ENCODE results near the gene GUCY1A1.
"Not testable (repeated sequence)": the region's sequence is repeated elsewhere in the genome, so short reads cannot be mapped to it uniquely, and the experiment has no call there.

The GUCY1A1 gene

DNA sequence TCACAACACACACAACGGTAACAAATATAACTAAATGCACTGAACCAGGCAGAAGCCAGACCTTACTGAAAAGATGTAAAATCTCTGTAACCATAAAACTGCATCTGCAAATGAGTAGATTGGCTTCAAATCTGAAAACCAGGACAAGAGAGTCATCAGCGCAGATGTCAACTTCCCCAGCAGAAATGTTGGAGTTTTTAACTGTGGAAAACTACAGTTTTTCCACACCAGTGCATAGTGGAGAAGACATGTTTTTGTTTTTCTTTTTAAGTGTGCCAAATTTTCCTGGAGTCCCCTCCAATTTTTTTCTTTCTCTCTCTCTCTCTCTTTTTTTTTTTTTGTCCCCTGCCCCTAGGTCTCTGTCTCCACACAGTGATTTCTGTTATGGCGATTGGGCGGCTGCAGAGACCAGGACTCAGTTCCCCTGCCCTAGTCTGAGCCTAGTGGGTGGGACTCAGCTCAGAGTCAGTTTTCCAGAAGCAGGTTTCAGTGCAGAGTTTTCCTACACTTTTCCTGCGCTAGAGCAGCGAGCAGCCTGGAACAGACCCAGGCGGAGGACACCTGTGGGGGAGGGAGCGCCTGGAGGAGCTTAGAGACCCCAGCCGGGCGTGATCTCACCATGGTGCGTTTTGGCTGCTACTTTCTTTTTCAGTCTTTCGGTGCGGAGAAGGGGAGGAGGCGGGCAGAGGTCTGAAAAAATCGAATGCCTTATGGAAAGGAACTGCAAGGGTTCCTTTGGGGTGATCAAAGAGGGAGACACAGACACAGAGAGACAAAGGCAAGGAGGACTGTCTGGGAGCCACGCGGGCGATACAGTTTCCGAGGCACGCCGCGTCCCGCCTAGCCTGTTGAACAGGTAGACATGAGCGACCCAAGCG lies at the start of gene GUCY1A1:
Gene GUCY1A1, plus strand, starts transcription at position 505 of the 878 bp plus-strand sequence. CDS start 30,020 bp downstream, outside the sequence.
- DNase-seq = peak; percentile 30 to 37

GRCh38 chr4:155617296-155617695 lies 49.4 kb upstream of the GUCY1A1 start:
- no peak for DNase-seq

GRCh38 chr4:155618183-155618838 lies 48.3 kb upstream of the GUCY1A1 start:
- peak; percentile 39 to 58 for DNase-seq

GRCh38 chr4:155620637-155621036 lies 46.0 kb upstream of the GUCY1A1 start:
- no peak for DNase-seq

- no peak for DNase-seq
Measured at GRCh38 chr4:155624478-155624877, 42.2 kb upstream of the GUCY1A1 start.

- DNase-seq = no peak
Measured at GRCh38 chr4:155626561-155626960, 40.1 kb upstream of the GUCY1A1 start.

- peak in 1 of 2 donors; percentile 21 for DNase-seq
Measured at GRCh38 chr4:155629183-155629825, 37.3 kb upstream of the GUCY1A1 start.

DNA sequence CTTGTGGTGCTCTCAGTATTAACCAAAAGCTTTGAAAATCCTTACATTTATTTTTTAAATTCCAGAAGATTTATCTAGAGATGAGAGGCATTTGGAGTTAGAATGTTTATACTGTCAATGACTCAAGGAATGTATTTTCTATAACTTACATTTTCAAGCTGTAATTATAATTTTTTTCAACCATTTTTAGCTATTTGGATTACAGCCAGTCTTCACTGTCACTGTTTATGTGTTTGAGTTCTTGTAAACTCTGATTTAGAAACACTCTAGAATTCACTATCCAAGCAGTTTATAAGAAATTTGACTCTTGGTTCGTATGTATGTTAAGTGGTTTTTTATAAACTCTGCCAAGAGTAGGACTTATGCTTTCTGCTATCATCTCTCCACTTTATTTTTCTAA lies 36.7 kb upstream of the GUCY1A1 start:
- no peak for DNase-seq

DNA sequence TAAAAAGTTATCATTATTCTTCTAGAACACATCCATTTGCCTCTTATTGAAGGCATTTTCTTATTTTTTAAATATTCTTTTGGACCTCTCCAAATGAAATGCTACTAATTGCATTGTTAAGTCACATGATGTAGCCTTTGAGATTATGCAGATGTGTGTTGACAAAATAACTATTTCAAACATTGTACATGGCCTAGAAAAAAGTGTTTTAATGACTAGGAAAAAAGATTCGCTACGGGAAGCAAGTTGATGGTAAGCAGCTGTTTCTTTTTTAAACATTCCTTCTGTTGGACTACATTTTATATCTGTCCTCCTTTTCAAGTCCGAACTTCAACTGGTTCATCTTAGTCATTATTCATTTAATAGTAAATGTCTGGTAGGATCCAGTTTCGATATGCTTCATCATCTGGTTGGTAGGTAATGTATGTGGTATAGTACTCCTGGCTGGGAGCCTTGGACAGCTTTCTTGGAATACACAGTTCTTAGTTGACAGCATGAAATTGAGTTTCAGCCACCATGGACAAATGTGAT lies 34.3 kb upstream of the GUCY1A1 start:
- no peak for DNase-seq

- no peak for DNase-seq
Measured at GRCh38 chr4:155638195-155638965, 28.3 kb upstream of the GUCY1A1 start.

- peak; percentile 59 to 60 for DNase-seq
Measured at GRCh38 chr4:155639704-155640523, 26.7 kb upstream of the GUCY1A1 start.

DNA sequence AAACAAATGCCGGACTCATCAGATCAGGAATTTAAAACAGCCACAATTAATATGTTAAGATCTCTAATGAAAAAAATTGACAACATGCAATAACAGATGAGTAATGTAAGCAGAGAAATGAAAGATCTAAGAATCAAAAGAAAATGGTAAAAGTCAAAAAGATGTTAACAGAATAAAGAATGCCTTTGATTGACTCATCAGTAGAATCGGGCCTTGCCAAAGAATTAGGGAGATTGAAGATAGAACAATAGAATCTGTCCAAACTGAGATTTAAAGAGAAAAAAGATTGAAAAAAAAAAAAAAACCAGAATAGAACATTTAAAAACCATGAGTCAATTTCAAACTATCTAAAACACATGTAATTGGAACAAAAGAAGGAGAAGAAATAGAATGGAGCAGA lies 25.9 kb upstream of the GUCY1A1 start:
- no peak for DNase-seq

DNA sequence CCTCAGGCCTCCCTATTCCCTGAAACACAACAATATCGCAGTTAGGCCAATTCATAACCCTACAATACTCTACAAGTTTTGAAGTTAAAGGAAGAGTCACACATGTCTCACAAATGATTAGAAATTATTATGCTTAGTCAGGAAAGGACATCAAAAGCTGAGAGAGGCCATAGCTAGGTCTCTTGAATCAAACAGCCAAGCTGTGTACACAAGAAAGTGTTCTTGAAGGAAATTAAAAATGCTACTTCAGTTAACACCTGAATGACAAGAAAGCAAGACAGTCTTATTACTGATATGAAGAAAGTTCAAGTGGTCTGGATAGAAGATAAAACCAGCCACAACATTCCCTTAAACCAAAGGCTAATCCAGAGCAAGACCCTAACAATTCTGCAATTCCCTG lies 23.6 kb upstream of the GUCY1A1 start:
- DNase-seq = no peak

DNA sequence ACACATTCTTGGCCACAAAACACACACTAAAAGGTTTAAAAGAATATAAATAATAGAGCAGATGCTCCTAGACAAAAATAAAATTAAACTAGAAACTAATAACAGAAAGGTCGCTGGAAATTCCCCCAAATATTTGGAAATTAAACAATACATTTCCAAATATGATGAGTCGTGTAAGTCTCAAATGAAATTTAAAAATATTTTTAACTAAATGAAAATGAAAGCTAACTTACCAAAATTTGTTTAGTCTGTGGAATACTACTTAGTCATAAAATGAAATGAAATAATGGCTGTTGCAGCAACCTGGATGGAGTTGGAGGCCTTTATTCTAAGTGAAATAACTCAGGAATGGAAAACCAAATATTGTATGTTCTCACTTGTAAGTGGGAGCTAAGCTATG lies 20.6 kb upstream of the GUCY1A1 start:
- DNase-seq = peak; percentile 44 to 53

DNA sequence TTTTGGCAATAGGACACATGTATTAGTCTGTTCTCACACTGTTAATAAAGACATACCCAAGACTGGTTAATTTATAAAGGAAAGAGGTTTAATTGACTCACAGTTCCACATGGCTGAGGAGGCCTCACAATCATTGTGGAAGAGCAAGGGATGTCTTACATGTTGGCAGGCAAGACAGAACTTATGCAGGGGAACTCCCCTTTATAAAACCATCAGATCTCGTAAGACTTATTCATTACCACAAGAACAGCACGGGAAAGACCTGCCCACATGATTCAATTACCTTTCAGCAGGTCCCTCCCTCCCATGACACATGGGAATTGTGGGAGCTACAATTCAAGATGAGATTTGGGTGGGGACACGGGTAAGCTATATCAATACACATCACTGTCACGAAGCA lies 15.9 kb upstream of the GUCY1A1 start:
- not testable (repeated sequence) for DNase-seq

DNA sequence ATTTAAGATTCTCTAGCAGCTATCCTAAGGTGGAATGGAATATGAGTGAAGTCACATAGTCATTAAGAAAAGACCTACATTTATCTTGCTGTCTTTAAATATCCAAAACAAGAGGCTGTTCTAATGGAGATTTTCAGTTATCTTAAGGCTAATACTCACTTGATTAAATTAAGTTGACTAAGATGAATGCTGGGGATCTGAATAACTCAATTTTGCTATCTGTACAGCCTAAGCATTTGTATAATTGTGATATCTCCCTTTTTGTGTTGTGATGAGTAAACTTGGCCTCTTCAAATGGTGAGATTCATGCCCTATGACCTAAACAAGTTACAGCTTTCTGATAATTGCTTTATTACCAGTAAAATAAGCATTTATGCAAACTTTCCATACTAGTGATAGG lies 13.6 kb upstream of the GUCY1A1 start:
- no peak for DNase-seq

GRCh38 chr4:155656025-155656424 lies 10.6 kb upstream of the GUCY1A1 start:
- no peak for DNase-seq

- DNase-seq = no peak
Measured at GRCh38 chr4:155657169-155657568, 9.5 kb upstream of the GUCY1A1 start.

- no peak for DNase-seq
Measured at GRCh38 chr4:155657985-155658680, 8.5 kb upstream of the GUCY1A1 start.

DNA sequence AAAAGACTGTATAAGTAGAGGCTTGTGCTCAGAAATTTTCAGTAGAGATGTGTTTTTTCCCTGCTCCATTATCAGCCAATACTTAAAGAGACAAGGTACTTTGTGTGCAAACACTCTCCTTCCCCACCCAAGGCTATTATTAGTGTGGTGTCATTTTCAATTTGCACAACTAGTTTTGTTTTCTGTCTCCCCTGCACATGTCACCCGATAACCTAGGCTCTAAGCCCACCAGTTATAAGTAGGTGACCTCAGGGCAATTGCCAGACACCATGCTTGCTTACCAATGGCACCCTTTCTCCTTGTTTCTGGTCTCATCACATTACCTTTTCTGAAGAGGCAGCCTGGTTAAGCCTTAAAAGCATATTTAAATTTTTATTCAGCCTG lies 8.0 kb upstream of the GUCY1A1 start:
- DNase-seq = no peak

DNA sequence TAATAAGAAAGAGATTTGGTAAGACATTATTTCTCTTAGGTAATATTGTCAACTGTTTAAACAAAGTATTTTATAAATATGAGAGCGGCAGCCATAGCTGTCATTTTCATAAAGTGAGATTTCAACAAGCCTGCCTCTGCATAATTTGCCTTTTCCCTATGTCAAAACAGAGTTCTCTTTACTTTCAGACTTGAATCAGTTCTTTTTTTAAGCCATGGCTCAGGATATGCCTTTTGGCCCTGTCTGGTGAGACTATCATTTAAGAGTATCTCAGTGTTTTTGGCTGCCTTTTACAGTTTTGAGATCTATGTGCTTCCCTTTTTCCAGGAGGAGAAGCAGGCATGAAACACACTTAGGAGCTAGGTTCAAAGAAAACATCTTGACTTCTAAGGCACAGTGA lies 7.5 kb upstream of the GUCY1A1 start:
- DNase-seq = no peak

Data from inflammatory macrophage treated with lipopolysaccharide for 1 hour (primary cell).